Measurements from ENCODE around the gene CMIP.

Gene CMIP

GRCh38 chr16:81553080-81553813 lies 108.6 kb downstream of the CMIP start:
- DNase-seq (ENCODE audit: extremely low read depth, insufficient read length) = no peak
- Histone ChIP-seq H3K27me3 (replicated peaks; ENCODE audit: control insufficient read depth, insufficient read depth, low read length) (no peaks in the 10 kb centered on the region), H3K36me3 (ENCODE audit: control insufficient read depth, insufficient read depth, low read length) (no peaks in the 10 kb centered on the region; the same call in 1 of the 2 replicates), H3K4me3 (replicated peaks; ENCODE audit: low read depth, low read length) (no peak overlapping the region)
- TF ChIP-seq CTCF (IDR thresholded peaks at IDR 0.05; ENCODE audit: insufficient read depth, low read length, poor library complexity, severe bottlenecking) = no peak

- Histone ChIP-seq H3K27me3 (replicated peaks; ENCODE audit: control insufficient read depth, insufficient read depth, low read length) (no peaks in the 10 kb centered on the region), H3K36me3 (ENCODE audit: control insufficient read depth, insufficient read depth, low read length) (no peaks in the 10 kb centered on the region; the same call in 1 of the 2 replicates), H3K4me3 (replicated peaks; ENCODE audit: low read depth, low read length) (no peak overlapping the region)
- DNase-seq (ENCODE audit: extremely low read depth, insufficient read length) = no peak
- no peak for TF ChIP-seq CTCF (IDR thresholded peaks at IDR 0.05; ENCODE audit: insufficient read depth, low read length, poor library complexity, severe bottlenecking)
Measured at GRCh38 chr16:81553814-81554675, 109.4 kb downstream of the CMIP start.

- Histone ChIP-seq H3K4me3 (replicated peaks; ENCODE audit: low read depth, low read length) (no peak overlapping the region), H3K36me3 (ENCODE audit: control insufficient read depth, insufficient read depth, low read length) (no peaks in the 10 kb centered on the region; the same call in 1 of the 2 replicates), H3K27me3 (replicated peaks; ENCODE audit: control insufficient read depth, insufficient read depth, low read length) (no peaks in the 10 kb centered on the region)
- no peak for TF ChIP-seq CTCF (IDR thresholded peaks at IDR 0.05; ENCODE audit: insufficient read depth, low read length, poor library complexity, severe bottlenecking)
- DNase-seq (ENCODE audit: extremely low read depth, insufficient read length) = no peak
Measured at GRCh38 chr16:81554979-81555378, 110.4 kb downstream of the CMIP start.

GRCh38 chr16:81555660-81556059 lies 111.1 kb downstream of the CMIP start:
- Histone ChIP-seq H3K4me3 (replicated peaks; ENCODE audit: low read depth, low read length) (no peak overlapping the region), H3K27me3 (replicated peaks; ENCODE audit: control insufficient read depth, insufficient read depth, low read length) (no peaks in the 10 kb centered on the region)
- TF ChIP-seq CTCF (IDR thresholded peaks at IDR 0.05; ENCODE audit: insufficient read depth, low read length, poor library complexity, severe bottlenecking) = no peak

GRCh38 chr16:81556715-81557284 lies 112.2 kb downstream of the CMIP start:
- Histone ChIP-seq H3K27me3 (replicated peaks; ENCODE audit: control insufficient read depth, insufficient read depth, low read length) (no peaks in the 10 kb centered on the region), H3K36me3 (ENCODE audit: control insufficient read depth, insufficient read depth, low read length) (no peaks in the 10 kb centered on the region; the same call in 1 of the 2 replicates), H3K4me3 (replicated peaks; ENCODE audit: low read depth, low read length) (no peak overlapping the region)
- no peak for TF ChIP-seq CTCF (IDR thresholded peaks at IDR 0.05; ENCODE audit: insufficient read depth, low read length, poor library complexity, severe bottlenecking)
- no peak for DNase-seq (ENCODE audit: extremely low read depth, insufficient read length)

More at GRCh38 chr16:81555660-81556059, 111.1 kb downstream of the CMIP start:
- DNase-seq (ENCODE audit: extremely low read depth, insufficient read length) = no peak
- H3K36me3 ChIP-seq (ENCODE audit: control insufficient read depth, insufficient read depth, low read length) = no peaks in the 10 kb centered on the region; the same call in 1 of the 2 replicates

Measured in GM06990 (cell line).